Endothelial cell of umbilical vein (primary cell): Measurements from ENCODE around the gene SCYGR4. TPM values are rescaled to one million over a fixed set of nuclear protein-coding genes. Genes with fewer than 3 reads are reported as not detected.

Experiments used
- BruUV-seq: library from RNA; stranded (reverse); fragments of 400-500 nt; replicated peaks from 2 replicates; lab custom pipeline; 2021; lab: Mats Ljungman, UMichigan
- CTCF ChIA-PET: fragments of 300-600, 350-600 bp; sonication (Branson Sonifier 250); formaldehyde crosslinking; loops from one replicate; lab custom pipeline; 2021; ENCODE audit warnings: antibody characterized with exemption, inconsistent platforms; lab: Charles Lee
- POLR2A ChIA-PET: fragments of 300-600, 350-600 bp; sonication (Branson Sonifier 250); formaldehyde crosslinking; loops from one replicate; lab custom pipeline; 2021; ENCODE audit warnings: antibody characterized with exemption, inconsistent platforms; lab: Charles Lee
- DNase-seq: peaks from one replicate; pipeline ENCODE4 v3.0.0-alpha.2; 2011; ENCODE audit warnings: low read depth, low spot score
- FAIRE-seq: peaks from 2 replicates; lab custom pipeline; 2011; peaks lifted over from hg19 to GRCh38; lab: Jason Lieb, UNC
- H2AFZ ChIP-seq: 2 replicates; pipeline ENCODE4 v1.6.0; 2012; ENCODE audit warnings: low read depth, low read length, control low read depth, inconsistent platforms
- H3K27ac ChIP-seq: 2 replicates; pipeline ENCODE4 v1.5.1; 2011; ENCODE audit warnings: low read depth, mild to moderate bottlenecking, control low read depth, low read length, moderate library complexity; ENCODE audit not compliant: insufficient read depth
- H3K27me3 ChIP-seq, 2 experiments: 2 replicates each; pipeline versions ENCODE4 v1.6.0 to v1.6.1; 2011; ENCODE audit warnings: low read length in 2 of 2, mixed read lengths in 1 of 2; ENCODE audit not compliant: control insufficient read depth in 2 of 2, insufficient read depth in 2 of 2
- H3K36me3 ChIP-seq, 2 experiments: 2 replicates in 1 of 2; 3 replicates in 1 of 2; pipeline ENCODE4 v1.5.1; 2011; ENCODE audit warnings: low read length in 2 of 2, mild to moderate bottlenecking in 1 of 2, moderate library complexity in 1 of 2; ENCODE audit not compliant: control insufficient read depth in 2 of 2, insufficient read depth in 2 of 2; ENCODE audit errors: extremely low read depth in 1 of 2
- H3K4me1 ChIP-seq: 3 replicates; pipeline ENCODE4 v1.5.1; 2011; ENCODE audit warnings: mild to moderate bottlenecking, low read length; ENCODE audit not compliant: control insufficient read depth, insufficient read depth; ENCODE audit errors: extremely low read depth
- H3K4me2 ChIP-seq: 2 replicates; pipeline ENCODE4 v1.6.1; 2011; ENCODE audit warnings: low read length, control low read depth, mixed read lengths; ENCODE audit not compliant: insufficient read depth
- H3K4me3 ChIP-seq, 3 experiments: fragments of 200-600 bp in 1 of 3; sonication (generic), shearing (Covaris generic) in 1 of 3; replicated peaks in 1 of 3; 2 replicates each; pipeline ENCODE4 v1.5.1; 2011 to 2016; ENCODE audit warnings: control low read depth in 3 of 3, low read length in 3 of 3, mild to moderate bottlenecking in 2 of 3, inconsistent platforms in 1 of 3, low read depth in 1 of 3, moderate library complexity in 1 of 3; ENCODE audit not compliant: insufficient read depth in 1 of 3
- H3K79me2 ChIP-seq: 2 replicates; pipeline ENCODE4 v1.6.0; 2012; ENCODE audit warnings: low read length, inconsistent platforms; ENCODE audit not compliant: control insufficient read depth, insufficient read depth
- H3K9ac ChIP-seq: replicated peaks from 2 replicates; pipeline ENCODE3; 2011; ENCODE audit warnings: low read length, control low read depth; ENCODE audit not compliant: insufficient read depth; ENCODE audit errors: extremely low read depth
- H3K9me1 ChIP-seq: replicated peaks from 3 replicates; pipeline ENCODE4 v1.6.0; 2011; ENCODE audit warnings: mild to moderate bottlenecking, low read length; ENCODE audit not compliant: control insufficient read depth, insufficient read depth; ENCODE audit errors: extremely low read depth
- H3K9me3 ChIP-seq: replicated peaks from 2 replicates; pipeline ENCODE4 v1.5.1; 2012; ENCODE audit warnings: low read length, inconsistent platforms; ENCODE audit not compliant: control insufficient read depth, insufficient read depth
- H4K20me1 ChIP-seq: replicated peaks from 2 replicates; pipeline ENCODE3; 2011; ENCODE audit warnings: mild to moderate bottlenecking, low read length; ENCODE audit not compliant: control insufficient read depth, insufficient read depth; ENCODE audit errors: extremely low read depth
- CTCF ChIP-seq, 2 donors: IDR thresholded peaks; 1 replicate in 1 of 2; 2 replicates in 1 of 2; pipeline ENCODE4 v1.5.1; 2011; ENCODE audit warnings: low read length in 2 of 2, mild to moderate bottlenecking in 2 of 2, moderate library complexity in 2 of 2, control low read depth in 1 of 2, inconsistent platforms in 1 of 2, low read depth in 1 of 2; ENCODE audit not compliant: insufficient read depth in 1 of 2; ENCODE audit errors: extremely low read depth in 1 of 2
- EZH2 ChIP-seq: IDR thresholded peaks from 2 replicates; pipeline ENCODE4 v1.6.1; 2012; ENCODE audit warnings: borderline replicate concordance, low read depth, mild to moderate bottlenecking, moderate library complexity, low read length, inconsistent platforms; ENCODE audit not compliant: severe bottlenecking
- FOS ChIP-seq: IDR thresholded peaks from 2 replicates; pipeline ENCODE4 v1.6.1; 2011; ENCODE audit warnings: mild to moderate bottlenecking, low read length, moderate library complexity, borderline replicate concordance; ENCODE audit not compliant: insufficient read depth
- GATA2 ChIP-seq: IDR thresholded peaks from 2 replicates; pipeline ENCODE4 v1.7.0; 2011; ENCODE audit warnings: low read depth, mild to moderate bottlenecking, moderate library complexity, mixed read lengths, low read length; ENCODE audit not compliant: insufficient read length, insufficient read depth
- JUN ChIP-seq: IDR thresholded peaks from 2 replicates; pipeline ENCODE4 v1.6.1; 2011; ENCODE audit warnings: borderline replicate concordance, low read depth; ENCODE audit not compliant: insufficient read length, insufficient read depth
- MAX ChIP-seq: IDR thresholded peaks from 2 replicates; pipeline ENCODE4 v1.6.1; 2011; ENCODE audit not compliant: insufficient read depth, insufficient read length
- MYC ChIP-seq: IDR thresholded peaks from one replicate; pipeline ENCODE4 v1.6.1; 2011; ENCODE audit warnings: mild to moderate bottlenecking, low read depth, low read length
- POLR2A ChIP-seq: IDR thresholded peaks from 2 replicates; pipeline ENCODE4 v1.6.1; 2012; ENCODE audit warnings: low read depth, mild to moderate bottlenecking, control low read depth, low read length
- POLR2AphosphoS5 ChIP-seq: IDR thresholded peaks from 2 replicates; pipeline ENCODE4 v1.6.1; 2012; ENCODE audit warnings: low read depth, mild to moderate bottlenecking, control low read depth, low read length, moderate library complexity; ENCODE audit not compliant: insufficient read depth
- dilution Hi-C: fragments of 300-500 bp; cut with MboI; formaldehyde crosslinking; loops from one replicate; pipeline ENCODE4 v1.15.0; 2019; ENCODE audit warnings: low sequenced_read_pairs; ENCODE audit not compliant: extremely low pct_ligation_motif_present
- intact Hi-C: fragments of 100-400 bp; cut with micrococcal nuclease; formaldehyde crosslinking; loops from one replicate; pipeline ENCODE4 v1.10.0; 2022
- polyA plus RNA-seq, 4 experiments: library from polyadenylated mRNA; depleted of rRNA in 3 of 4; stranded (reverse) in 3 of 4; unstranded in 1 of 4; fragments of >200 nt; gene quantifications; 2 replicates each; pipeline versions ENCODE4 v1.2.1 to v1.2.3, GENCODE V29; 2011 to 2012; ENCODE audit warnings: missing spikeins in 1 of 4
- total RNA-seq: library from RNA; stranded (reverse); gene quantifications from 2 replicates; pipeline ENCODE4 v1.2.3, GENCODE V29; 2021

The SCYGR4 gene
- total and polyA plus RNA-seq, 2 donors (not counting 3 experiments of a cell fraction or from before 2014, with no cell fraction given): not detected

GRCh38 chr2:227576812-227577211 lies 40.5 kb upstream of the SCYGR4 start:
- Histone ChIP-seq H3K79me2 (no peaks in the 10 kb centered on the region), H3K27me3 (peaks cover 0 to 3% of the 10 kb centered on the region in 2 experiments), H3K9me3 (no peaks in the 10 kb centered on the region), H4K20me1 (no peaks in the 10 kb centered on the region), H3K4me1 (no peaks in the 10 kb centered on the region), H2AFZ (no peak overlapping the region), H3K27ac (no peak overlapping the region), H3K9ac (no peak overlapping the region), H3K4me2 (no peak overlapping the region), H3K9me1 (no peaks in the 10 kb centered on the region), H3K36me3 (no peaks in the 10 kb centered on the region), H3K4me3 (no peak overlapping the region)
- ChIA-PET POLR2A (no interaction called here), CTCF (no interaction called here)
- FAIRE-seq (no peak), DNase-seq (no peak)
- BruUV-seq: no TSS peak
- TF ChIP-seq FOS: no peak
- no peak for TF ChIP-seq EZH2
- no peak for TF ChIP-seq JUN
- TF ChIP-seq POLR2A: no peak
- no peak for TF ChIP-seq POLR2AphosphoS5
- TF ChIP-seq GATA2: no peak
- TF ChIP-seq MYC: no peak
- TF ChIP-seq CTCF (IDR thresholded peaks at IDR 0.05; ENCODE audit: extremely low read depth in 1 of 2, insufficient read depth in 1 of 2, low read depth in 1 of 2, low read length in 2 of 2): no peak
- TF ChIP-seq MAX: no peak
- dilution Hi-C loops (no loop called here), intact Hi-C loops (no loop called here)
